ENCODE data around the gene PCDHGB1.

DNA sequence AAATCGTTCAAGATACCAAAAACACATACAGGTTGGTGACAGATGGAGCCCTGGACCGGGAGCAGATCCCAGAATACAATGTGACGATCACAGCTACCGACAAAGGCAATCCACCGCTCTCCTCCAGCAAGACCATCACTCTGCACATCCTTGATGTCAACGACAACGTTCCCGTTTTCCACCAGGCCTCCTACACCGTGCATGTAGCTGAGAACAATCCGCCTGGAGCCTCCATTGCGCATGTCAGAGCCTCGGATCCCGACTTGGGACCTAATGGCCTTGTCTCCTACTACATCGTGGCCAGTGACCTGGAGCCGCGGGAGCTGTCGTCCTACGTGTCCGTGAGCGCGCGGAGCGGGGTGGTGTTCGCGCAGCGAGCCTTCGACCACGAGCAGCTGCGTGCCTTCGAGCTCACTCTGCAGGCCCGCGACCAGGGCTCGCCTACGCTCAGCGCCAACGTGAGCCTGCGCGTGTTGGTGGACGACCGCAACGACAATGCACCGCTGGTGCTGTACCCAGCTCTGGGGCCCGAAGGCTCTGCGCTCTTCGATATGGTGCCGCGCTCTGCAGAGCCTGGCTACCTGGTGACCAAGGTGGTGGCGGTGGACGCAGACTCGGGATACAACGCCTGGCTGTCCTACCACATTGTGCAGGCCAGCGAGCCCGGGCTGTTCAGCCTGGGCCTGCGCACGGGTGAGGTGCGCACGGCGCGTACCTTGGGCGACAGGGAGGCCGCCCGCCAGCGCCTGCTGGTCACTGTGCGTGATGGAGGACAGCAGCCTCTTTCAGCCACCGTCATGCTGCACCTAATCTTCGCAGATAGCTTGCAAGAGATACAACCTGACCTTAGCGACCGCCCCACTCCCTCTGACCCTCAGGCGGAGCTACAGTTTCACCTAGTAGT lies 21.9 kb downstream of the PCDHGB1 start:
- no peak for TF ChIP-seq POLR2A (IDR thresholded peaks at IDR 0.05)
- TF ChIP-seq, protein P1, sequence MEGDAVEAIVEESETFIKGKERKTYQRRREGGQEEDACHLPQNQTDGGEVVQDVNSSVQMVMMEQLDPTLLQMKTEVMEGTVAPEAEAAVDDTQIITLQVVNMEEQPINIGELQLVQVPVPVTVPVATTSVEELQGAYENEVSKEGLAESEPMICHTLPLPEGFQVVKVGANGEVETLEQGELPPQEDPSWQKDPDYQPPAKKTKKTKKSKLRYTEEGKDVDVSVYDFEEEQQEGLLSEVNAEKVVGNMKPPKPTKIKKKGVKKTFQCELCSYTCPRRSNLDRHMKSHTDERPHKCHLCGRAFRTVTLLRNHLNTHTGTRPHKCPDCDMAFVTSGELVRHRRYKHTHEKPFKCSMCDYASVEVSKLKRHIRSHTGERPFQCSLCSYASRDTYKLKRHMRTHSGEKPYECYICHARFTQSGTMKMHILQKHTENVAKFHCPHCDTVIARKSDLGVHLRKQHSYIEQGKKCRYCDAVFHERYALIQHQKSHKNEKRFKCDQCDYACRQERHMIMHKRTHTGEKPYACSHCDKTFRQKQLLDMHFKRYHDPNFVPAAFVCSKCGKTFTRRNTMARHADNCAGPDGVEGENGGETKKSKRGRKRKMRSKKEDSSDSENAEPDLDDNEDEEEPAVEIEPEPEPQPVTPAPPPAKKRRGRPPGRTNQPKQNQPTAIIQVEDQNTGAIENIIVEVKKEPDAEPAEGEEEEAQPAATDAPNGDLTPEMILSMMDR (IDR thresholded peaks at IDR 0.05): no peak
